ENCODE results near the gene KCNB1. TPM values are rescaled to one million over a fixed set of nuclear protein-coding genes. Genes with fewer than 3 reads are reported as not detected.

Gene KCNB1
- total RNA-seq, 1 experiment from 2014 or later, result 0.68 TPM

- H2BK5ac ChIP-seq (ENCODE audit: insufficient read length, low read length), result no peak overlapping the region
- no peak overlapping the region for H3K4ac ChIP-seq (ENCODE audit: low read depth, low read length)
- no CpG with 5 or more reads among the region's 5 CpGs for WGBS (ENCODE audit: extremely low coverage, insufficient read length, low lambda C conversion rate)
- H3K56ac ChIP-seq (ENCODE audit: insufficient read length, low read depth, low read length), result no peak overlapping the region
- no peak overlapping the region for H3K4me3 Mint-ChIP-seq
- no peak overlapping the region for H2BK20ac ChIP-seq (ENCODE audit: low read depth, low read length, poor library complexity, severe bottlenecking)
- H3K23me2 ChIP-seq (ENCODE audit: insufficient read length, low read depth, low read length, poor library complexity, severe bottlenecking), result peaks cover 10% of the 10 kb centered on the region
- no peaks in the 10 kb centered on the region for H3K79me1 ChIP-seq (ENCODE audit: insufficient read depth, low read depth, low read length, poor library complexity, severe bottlenecking)
- DNase-seq, result no peak
- no peak overlapping the region for H2BK15ac ChIP-seq (ENCODE audit: low read depth, low read length)
- no peak overlapping the region for H3K9ac ChIP-seq (ENCODE audit: extremely low read depth, insufficient read length, low read length)
- H3K23ac ChIP-seq (ENCODE audit: insufficient read length, low read depth, low read length), result no peak overlapping the region
- TF ChIP-seq CTCF (conservative IDR thresholded peaks at IDR 0.05), result no peak
- H3K14ac ChIP-seq (ENCODE audit: insufficient read depth, low read length), result no peak overlapping the region
- no peak overlapping the region for H3K18ac ChIP-seq (ENCODE audit: insufficient read length, low read depth, low read length)
- no peak overlapping the region for H3K4me2 ChIP-seq (ENCODE audit: insufficient read depth, insufficient read length, low read length)
- H3K27me3 Mint-ChIP-seq (ENCODE audit: low read depth), result peaks cover 21% of the 10 kb centered on the region
- H2AK5ac ChIP-seq (ENCODE audit: insufficient read length, low read length), result no peak overlapping the region
- no peak overlapping the region for H4K8ac ChIP-seq (replicated peaks; ENCODE audit: insufficient read length, low read depth, low read length)
- no peaks in the 10 kb centered on the region for H4K20me1 ChIP-seq (ENCODE audit: control insufficient read depth, insufficient read depth, insufficient read length)
- H4K5ac ChIP-seq (ENCODE audit: insufficient read length, low read depth, low read length), result no peak overlapping the region
- no peak overlapping the region for H3K27ac ChIP-seq (ENCODE audit: insufficient read length, low read depth, low read length)
- H3K4me1 Mint-ChIP-seq, result peaks cover 4 to 14% of the 10 kb centered on the region in 2 experiments; a peak in 1 of 4 replicates
- H3K36me3 Mint-ChIP-seq (ENCODE audit: insufficient read depth in 1 of 3, low read depth in 3 of 3), result peaks cover 0 to 5% (median 2%) of the 10 kb centered on the region in 3 experiments; a peak in 3 of 7 replicates
- no peaks in the 10 kb centered on the region; the same call in 1 of the 2 replicates for H3K27me3 ChIP-seq (ENCODE audit: insufficient read depth, low read length)
- H2BK12ac ChIP-seq (ENCODE audit: insufficient read length, low read depth, low read length), result no peak overlapping the region
- H2AFZ ChIP-seq (ENCODE audit: low read length), result no peak overlapping the region
- H3T11ph ChIP-seq (ENCODE audit: low read length), result no peak overlapping the region
- no peaks in the 10 kb centered on the region for H3K4me1 ChIP-seq (ENCODE audit: insufficient read depth, low read length)
- no peak overlapping the region for H4K91ac ChIP-seq (ENCODE audit: insufficient read length, low read depth, low read length)
- no peaks in the 10 kb centered on the region; a peak in 1 of 5 replicates for H3K9me3 Mint-ChIP-seq
- H3K79me2 ChIP-seq (ENCODE audit: insufficient read depth, low read length), result no peaks in the 10 kb centered on the region
- H2BK120ac ChIP-seq (ENCODE audit: low read depth, low read length, poor library complexity, severe bottlenecking), result no peak overlapping the region
- H3K9me3 ChIP-seq (ENCODE audit: control insufficient read depth, low read depth, low read length), result no peaks in the 10 kb centered on the region
- no peak overlapping the region for H3K27ac Mint-ChIP-seq
Observed at GRCh38 chr20:49478754-49479689, 3.4 kb downstream of the KCNB1 start.

All from H9 (cell line).